ENCODE measurements around the gene FSTL4.

FSTL4 gene

GRCh38 chr5:133368916-133369783 is 243.2 kb downstream of the FSTL4 start:
- H3K9ac ChIP-seq (ENCODE audit: low read length): no peak overlapping the region
- no peaks in the 10 kb centered on the region for H3F3A ChIP-seq (ENCODE audit: insufficient read depth, low read length)
- H3K4me3 ChIP-seq (ENCODE audit: low read depth, low read length, poor library complexity, severe bottlenecking): no peak overlapping the region
- H3K9me2 ChIP-seq (ENCODE audit: low read depth, low read length): no peaks in the 10 kb centered on the region
- H3K27ac ChIP-seq (ENCODE audit: low read depth, low read length, poor library complexity, severe bottlenecking): no peak overlapping the region
- H3K79me2 ChIP-seq (ENCODE audit: insufficient read depth, low read length): no peaks in the 10 kb centered on the region
- no peak for TF ChIP-seq CTCF (IDR thresholded peaks at IDR 0.05; ENCODE audit: low read length)
- no peaks in the 10 kb centered on the region for H3K9me3 ChIP-seq (ENCODE audit: low read length)
- H3K4me1 ChIP-seq (ENCODE audit: insufficient read depth, low read length, severe bottlenecking): no peaks in the 10 kb centered on the region
- no peaks in the 10 kb centered on the region for H3K36me3 ChIP-seq (ENCODE audit: insufficient read depth, low read length)
- no peak overlapping the region for H3K4me2 ChIP-seq (ENCODE audit: low read length)
- H3K27me3 ChIP-seq (ENCODE audit: insufficient read depth, low read length): no peaks in the 10 kb centered on the region
- no peak overlapping the region for H2AFZ ChIP-seq (ENCODE audit: low read length)
- no peaks in the 10 kb centered on the region for H4K20me1 ChIP-seq (ENCODE audit: insufficient read depth, low read length)

- Histone ChIP-seq H3K79me2 (ENCODE audit: insufficient read depth, low read length) (no peaks in the 10 kb centered on the region), H3K4me2 (ENCODE audit: low read length) (no peak overlapping the region), H3K9me2 (ENCODE audit: low read depth, low read length) (no peaks in the 10 kb centered on the region), H3K4me1 (ENCODE audit: insufficient read depth, low read length, severe bottlenecking) (no peaks in the 10 kb centered on the region), H3F3A (ENCODE audit: insufficient read depth, low read length) (no peaks in the 10 kb centered on the region), H4K20me1 (ENCODE audit: insufficient read depth, low read length) (no peaks in the 10 kb centered on the region), H3K9ac (ENCODE audit: low read length) (no peak overlapping the region), H3K4me3 (ENCODE audit: low read depth, low read length, poor library complexity, severe bottlenecking) (no peak overlapping the region), H3K27ac (ENCODE audit: low read depth, low read length, poor library complexity, severe bottlenecking) (no peak overlapping the region), H3K9me3 (ENCODE audit: low read length) (no peaks in the 10 kb centered on the region), H2AFZ (ENCODE audit: low read length) (no peak overlapping the region), H3K36me3 (ENCODE audit: insufficient read depth, low read length) (no peaks in the 10 kb centered on the region), H3K27me3 (ENCODE audit: insufficient read depth, low read length) (0 out of 2 replicates have a peak, but pooled peaks cover 2% of the 10 kb centered on the region)
- no peak for TF ChIP-seq CTCF (IDR thresholded peaks at IDR 0.05; ENCODE audit: low read length)
- TF ChIP-seq EZH2 (IDR thresholded peaks at IDR 0.05; ENCODE audit: borderline replicate concordance, low read length): no peak
Measured at GRCh38 chr5:133367984-133368383, 244.4 kb downstream of the FSTL4 start.

GRCh38 chr5:133367071-133367786 is 245.1 kb downstream of the FSTL4 start:
- TF ChIP-seq EZH2 (IDR thresholded peaks at IDR 0.05; ENCODE audit: borderline replicate concordance, low read length): no peak
- TF ChIP-seq CTCF (IDR thresholded peaks at IDR 0.05; ENCODE audit: low read length): no peak
- no peak overlapping the region for H3K9ac ChIP-seq (ENCODE audit: low read length)
- H3K9me2 ChIP-seq (ENCODE audit: low read depth, low read length): no peaks in the 10 kb centered on the region
- no peak overlapping the region for H2AFZ ChIP-seq (ENCODE audit: low read length)
- 0 out of 2 replicates have a peak, but pooled peaks cover 2% of the 10 kb centered on the region for H3K27me3 ChIP-seq (ENCODE audit: insufficient read depth, low read length)
- H3K27ac ChIP-seq (ENCODE audit: low read depth, low read length, poor library complexity, severe bottlenecking): no peak overlapping the region
- no peak overlapping the region for H3K4me3 ChIP-seq (ENCODE audit: low read depth, low read length, poor library complexity, severe bottlenecking)
- no peaks in the 10 kb centered on the region for H4K20me1 ChIP-seq (ENCODE audit: insufficient read depth, low read length)
- no peaks in the 10 kb centered on the region for H3K79me2 ChIP-seq (ENCODE audit: insufficient read depth, low read length)
- no peaks in the 10 kb centered on the region for H3F3A ChIP-seq (ENCODE audit: insufficient read depth, low read length)
- H3K36me3 ChIP-seq (ENCODE audit: insufficient read depth, low read length): no peaks in the 10 kb centered on the region
- H3K4me1 ChIP-seq (ENCODE audit: insufficient read depth, low read length, severe bottlenecking): no peaks in the 10 kb centered on the region
- no peaks in the 10 kb centered on the region for H3K9me3 ChIP-seq (ENCODE audit: low read length)
- H3K4me2 ChIP-seq (ENCODE audit: low read length): no peak overlapping the region
